ENCODE data around the gene ZNF793.

ZNF793 gene

GRCh38 chr19:37583340-37583739 is 76.6 kb downstream of the ZNF793 start:
- H3K27me3 ChIP-seq (ENCODE audit: low read length), result no peaks in the 10 kb centered on the region
- H3K4me3 ChIP-seq (ENCODE audit: insufficient read depth, low read length, poor library complexity, severe bottlenecking), result no peak overlapping the region
- H3K9me3 ChIP-seq (ENCODE audit: insufficient read depth, low read length), result peaks cover 37% of the 10 kb centered on the region; the same call in 1 of the 2 replicates
- no peaks in the 10 kb centered on the region for H4K20me1 ChIP-seq (ENCODE audit: low read depth, low read length)
- H2AFZ ChIP-seq (ENCODE audit: low read depth, low read length, severe bottlenecking), result no peak overlapping the region
- H3K79me2 ChIP-seq (ENCODE audit: insufficient read depth, low read length), result peaks cover 9% of the 10 kb centered on the region; the same call in 1 of the 2 replicates
- TF ChIP-seq CTCF (IDR thresholded peaks at IDR 0.05; ENCODE audit: insufficient read depth, low read length, poor library complexity, severe bottlenecking) (no peak), EZH2phosphoT487 (conservative IDR thresholded peaks at IDR 0.05; ENCODE audit: low read length) (no peak)
- H3K9me2 ChIP-seq (replicated peaks; ENCODE audit: insufficient read depth, low read length), result no peaks in the 10 kb centered on the region
- H3K27ac ChIP-seq (ENCODE audit: low read depth, low read length), result no peak overlapping the region
- H3K4me2 ChIP-seq (ENCODE audit: low read depth, low read length, poor library complexity, severe bottlenecking), result no peak overlapping the region
- no peak overlapping the region for H3K9ac ChIP-seq (ENCODE audit: low read length)
- peaks cover 57% of the 10 kb centered on the region for H3K36me3 ChIP-seq (ENCODE audit: low read length)
- H3F3A ChIP-seq (ENCODE audit: insufficient read depth), result no peaks in the 10 kb centered on the region

Measured in SU-DHL-6 (cell line).